ENCODE measurements around the gene KRT85. TPM values are rescaled to one million over a fixed set of nuclear protein-coding genes. Genes with fewer than 3 reads are reported as not detected.

KRT85 gene
- total RNA-seq, 1 donor from 2014 or later, result not detected

- no peaks in the 10 kb centered on the region for H3F3A ChIP-seq (ENCODE audit: low read depth)
These were observed 15.9 kb downstream of the KRT85 start for GRCh38 chr12:52351196-52352059.

DNA sequence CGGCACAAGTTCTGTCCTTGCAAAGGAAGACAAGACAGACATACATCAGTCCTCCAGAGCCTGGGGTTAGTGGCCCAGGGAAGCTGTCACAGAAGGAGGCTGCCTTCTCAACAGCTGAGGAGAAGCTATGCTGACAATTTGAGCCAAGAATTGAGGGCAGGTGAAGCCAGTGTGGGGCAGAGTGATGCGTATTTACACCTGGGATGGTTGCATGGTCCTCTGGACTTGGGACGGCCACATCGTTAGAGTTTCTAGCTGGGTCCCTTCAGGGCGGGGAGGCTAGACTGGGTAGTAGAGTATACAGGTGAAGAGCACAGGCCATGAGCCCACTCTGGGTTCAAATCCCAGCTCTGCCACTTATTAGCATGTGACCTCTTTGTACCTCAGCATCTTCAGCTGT lies 16.5 kb downstream of the KRT85 start:
- Mint-ChIP-seq H3K27me3 (ENCODE audit: insufficient read depth, low read depth) (peaks cover 6% of the 10 kb centered on the region), H3K4me1 (peaks cover 5% of the 10 kb centered on the region), H3K36me3 (no peaks in the 10 kb centered on the region), H3K4me3 (no peak overlapping the region), H3K27ac (no peak overlapping the region), H3K9me3 (no peaks in the 10 kb centered on the region)
- TF ChIP-seq EZH2 (IDR thresholded peaks at IDR 0.05) (no peak), EZH2phosphoT487 (IDR thresholded peaks at IDR 0.05) (no peak), CTCF (IDR thresholded peaks at IDR 0.05) (no peak)
- no peak overlapping the region for H3K27ac ChIP-seq
- no peaks in the 10 kb centered on the region for H3F3A ChIP-seq (ENCODE audit: low read depth)
- H3K4me1 ChIP-seq, result no peaks in the 10 kb centered on the region
- H3K79me2 ChIP-seq (ENCODE audit: low read depth), result no peaks in the 10 kb centered on the region
- no peak overlapping the region for H3K4me3 ChIP-seq
- no peaks in the 10 kb centered on the region for H3K9me3 ChIP-seq (ENCODE audit: low read depth)
- H3K9ac ChIP-seq, result no peak overlapping the region
- no peaks in the 10 kb centered on the region for H4K20me1 ChIP-seq (ENCODE audit: low read depth)
- no peak for DNase-seq (ENCODE audit: low spot score)
- no peak overlapping the region for H3K4me2 ChIP-seq
- no peaks in the 10 kb centered on the region for H3K36me3 ChIP-seq
- no peaks in the 10 kb centered on the region for H3K27me3 ChIP-seq
- no peak overlapping the region for H2AFZ ChIP-seq (replicated peaks)

More at GRCh38 chr12:52351196-52352059, 15.9 kb downstream of the KRT85 start:
- Histone ChIP-seq H3K4me2 (no peak overlapping the region), H3K36me3 (no peaks in the 10 kb centered on the region), H3K27me3 (no peaks in the 10 kb centered on the region), H3K9me3 (ENCODE audit: low read depth) (no peaks in the 10 kb centered on the region), H3K9ac (no peak overlapping the region), H3K4me1 (no peaks in the 10 kb centered on the region), H3K79me2 (ENCODE audit: low read depth) (no peaks in the 10 kb centered on the region), H3K27ac (no peak overlapping the region), H4K20me1 (ENCODE audit: low read depth) (no peaks in the 10 kb centered on the region), H3K4me3 (no peak overlapping the region), H2AFZ (replicated peaks) (no peak overlapping the region)
- H3K27me3 Mint-ChIP-seq (ENCODE audit: insufficient read depth, low read depth), result peaks cover 8% of the 10 kb centered on the region
- H3K27ac Mint-ChIP-seq, result no peak overlapping the region
- TF ChIP-seq EZH2phosphoT487 (IDR thresholded peaks at IDR 0.05) (no peak), CTCF (IDR thresholded peaks at IDR 0.05) (no peak), EZH2 (IDR thresholded peaks at IDR 0.05) (no peak)
- no peak for DNase-seq (ENCODE audit: low spot score)
- H3K4me1 Mint-ChIP-seq, result peaks cover 5% of the 10 kb centered on the region
- H3K9me3 Mint-ChIP-seq, result no peaks in the 10 kb centered on the region
- H3K36me3 Mint-ChIP-seq, result no peaks in the 10 kb centered on the region
- no peak overlapping the region for H3K4me3 Mint-ChIP-seq

GRCh38 chr12:52350021-52350620 lies 17.2 kb downstream of the KRT85 start:
- Histone ChIP-seq H3K36me3 (no peaks in the 10 kb centered on the region), H3K4me1 (no peaks in the 10 kb centered on the region), H3K27ac (no peak overlapping the region), H3K9ac (no peak overlapping the region), H3K4me3 (no peak overlapping the region), H3K4me2 (no peak overlapping the region), H3K79me2 (ENCODE audit: low read depth) (no peaks in the 10 kb centered on the region), H3F3A (ENCODE audit: low read depth) (no peaks in the 10 kb centered on the region), H3K9me3 (ENCODE audit: low read depth) (no peaks in the 10 kb centered on the region), H3K27me3 (no peaks in the 10 kb centered on the region), H4K20me1 (ENCODE audit: low read depth) (no peaks in the 10 kb centered on the region), H2AFZ (replicated peaks) (no peak overlapping the region)
- Mint-ChIP-seq H3K9me3 (no peaks in the 10 kb centered on the region), H3K27ac (no peak overlapping the region), H3K4me1 (peaks cover 5% of the 10 kb centered on the region), H3K36me3 (no peaks in the 10 kb centered on the region), H3K27me3 (ENCODE audit: insufficient read depth, low read depth) (peaks cover 5% of the 10 kb centered on the region), H3K4me3 (no peak overlapping the region)
- TF ChIP-seq EZH2phosphoT487 (IDR thresholded peaks at IDR 0.05) (no peak), EZH2 (IDR thresholded peaks at IDR 0.05) (no peak), CTCF (IDR thresholded peaks at IDR 0.05) (no peak)
- DNase-seq (ENCODE audit: low spot score), result no peak

Measured in neural progenitor cell (in vitro differentiated cells).